IMR-90 (cell line): Measurements from ENCODE around the gene PKD1.

Experiments
- RAD21 ChIP-seq: IDR thresholded peaks from 2 replicates; pipeline ENCODE4 v1.6.1; 2012; ENCODE audit warnings: low read length, improper control_type of control experiment
- RCOR1 ChIP-seq: IDR thresholded peaks from 2 replicates; pipeline ENCODE4 v1.6.1; 2012; ENCODE audit warnings: mild to moderate bottlenecking, low read length, improper control_type of control experiment; ENCODE audit not compliant: insufficient replicate concordance
- TF ChIP-seq, protein P1 (sequence below): conservative IDR thresholded peaks from 2 replicates; pipeline ENCODE4 v1.5.1; 2012; ENCODE audit warnings: mild to moderate bottlenecking, low read depth, low read length, improper control_type of control experiment

DNA sequence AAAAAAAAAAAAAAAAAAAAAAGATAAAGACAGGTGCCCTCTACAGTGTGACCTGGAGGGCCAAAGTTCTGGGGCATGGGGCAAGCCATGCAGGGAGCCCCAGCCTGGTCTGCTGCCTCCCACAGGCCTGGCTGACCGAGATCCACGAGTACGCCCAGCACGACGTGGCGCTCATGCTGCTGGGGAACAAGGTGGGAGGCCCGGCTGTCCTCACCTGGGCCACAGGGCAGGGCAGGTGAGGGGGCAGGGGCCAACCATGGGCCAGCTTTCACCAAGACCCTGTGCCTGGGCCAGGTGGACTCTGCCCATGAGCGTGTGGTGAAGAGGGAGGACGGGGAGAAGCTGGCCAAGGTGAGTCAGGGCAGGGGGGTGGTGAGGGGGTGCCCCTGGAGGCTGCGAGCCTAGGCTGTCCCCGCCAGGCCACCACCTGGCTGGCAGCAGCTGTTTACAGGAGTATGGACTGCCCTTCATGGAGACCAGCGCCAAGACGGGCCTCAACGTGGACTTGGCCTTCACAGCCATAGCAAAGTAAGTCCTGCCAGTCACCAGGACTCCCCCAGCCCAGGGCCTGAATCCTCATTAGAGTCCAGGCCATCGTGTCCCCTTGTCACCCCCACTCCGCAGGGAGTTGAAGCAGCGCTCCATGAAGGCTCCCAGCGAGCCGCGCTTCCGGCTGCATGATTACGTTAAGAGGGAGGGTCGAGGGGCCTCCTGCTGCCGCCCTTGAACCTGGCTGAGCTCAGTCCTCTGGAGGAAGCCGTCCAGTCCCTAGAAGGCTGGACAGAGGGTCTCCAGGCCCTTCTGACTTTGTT, 17.2 kb upstream of the PKD1 start:
- no peak for TF ChIP-seq RAD21
- TF ChIP-seq, protein P1, sequence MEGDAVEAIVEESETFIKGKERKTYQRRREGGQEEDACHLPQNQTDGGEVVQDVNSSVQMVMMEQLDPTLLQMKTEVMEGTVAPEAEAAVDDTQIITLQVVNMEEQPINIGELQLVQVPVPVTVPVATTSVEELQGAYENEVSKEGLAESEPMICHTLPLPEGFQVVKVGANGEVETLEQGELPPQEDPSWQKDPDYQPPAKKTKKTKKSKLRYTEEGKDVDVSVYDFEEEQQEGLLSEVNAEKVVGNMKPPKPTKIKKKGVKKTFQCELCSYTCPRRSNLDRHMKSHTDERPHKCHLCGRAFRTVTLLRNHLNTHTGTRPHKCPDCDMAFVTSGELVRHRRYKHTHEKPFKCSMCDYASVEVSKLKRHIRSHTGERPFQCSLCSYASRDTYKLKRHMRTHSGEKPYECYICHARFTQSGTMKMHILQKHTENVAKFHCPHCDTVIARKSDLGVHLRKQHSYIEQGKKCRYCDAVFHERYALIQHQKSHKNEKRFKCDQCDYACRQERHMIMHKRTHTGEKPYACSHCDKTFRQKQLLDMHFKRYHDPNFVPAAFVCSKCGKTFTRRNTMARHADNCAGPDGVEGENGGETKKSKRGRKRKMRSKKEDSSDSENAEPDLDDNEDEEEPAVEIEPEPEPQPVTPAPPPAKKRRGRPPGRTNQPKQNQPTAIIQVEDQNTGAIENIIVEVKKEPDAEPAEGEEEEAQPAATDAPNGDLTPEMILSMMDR, result no peak
- TF ChIP-seq RCOR1, result no peak
